Epithelial cell of prostate (primary cell): ENCODE data around the gene PHF1.

ENCODE experiments used
- DNase-seq: peaks from one replicate; pipeline ENCODE4 v3.0.0-alpha.2; 2011; ENCODE audit warnings: low read depth, low spot score
- H3K27ac ChIP-seq: fragments of 450-650 bp; 2 replicates; pipeline ENCODE4 v1.5.1; 2017; ENCODE audit warnings: mild to moderate bottlenecking

PHF1 gene

GRCh38 chr6:33417128-33417902 is 6.5 kb downstream of the PHF1 start:
- DNase-seq, result no peak

GRCh38 chr6:33417903-33418689 is 7.3 kb downstream of the PHF1 start, which contains the start of gene CUTA:
CUTA (minus strand) TSS chr6:33418107; CDS start chr6:33418000, 107 bp downstream.
- peak within 1 kb of the TSS; percentile 90 for H3K27ac ChIP-seq
- peak; percentile 100 for DNase-seq

More at GRCh38 chr6:33417128-33417902, 6.5 kb downstream of the PHF1 start:
- peak overlapping the region; percentile 90 for H3K27ac ChIP-seq

GRCh38 chr6:33418690-33419291 is 8.0 kb downstream of the PHF1 start:
- peak overlapping the region; percentile 90 for H3K27ac ChIP-seq
- DNase-seq, result no peak

GRCh38 chr6:33419580-33420490 is 9.0 kb downstream of the PHF1 start, which contains the start of gene SYNGAP1:
SYNGAP1 (plus strand) TSS chr6:33420065; CDS start chr6:33420265, 200 bp downstream.
- DNase-seq, result no peak
- peak within 1 kb of the TSS; percentile 90 for H3K27ac ChIP-seq

- DNase-seq, result no peak
- no peak overlapping the region for H3K27ac ChIP-seq
These were observed 9.9 kb downstream of the PHF1 start for GRCh38 chr6:33420491-33421343.

GRCh38 chr6:33421344-33421643 is 10.5 kb downstream of the PHF1 start:
- no peak for DNase-seq
- H3K27ac ChIP-seq, result no peak overlapping the region

- H3K27ac ChIP-seq, result no peak overlapping the region
- no peak for DNase-seq
These were observed 13.0 kb downstream of the PHF1 start for GRCh38 chr6:33423777-33424176.

GRCh38 chr6:33424855-33425667 is 14.2 kb downstream of the PHF1 start:
- DNase-seq, result no peak
- peak overlapping the region; percentile 93 for H3K27ac ChIP-seq

GRCh38 chr6:33425668-33426577 is 15.1 kb downstream of the PHF1 start:
- peak overlapping the region; percentile 93 for H3K27ac ChIP-seq
- DNase-seq, result peak; percentile 16

GRCh38 chr6:33426590-33427511 is 16.0 kb downstream of the PHF1 start:
- peak overlapping the region; percentile 93 for H3K27ac ChIP-seq
- no peak for DNase-seq

- H3K27ac ChIP-seq, result peak overlapping the region; percentile 69
- DNase-seq, result no peak
These were observed 16.9 kb downstream of the PHF1 start for GRCh38 chr6:33427585-33428223.

GRCh38 chr6:33428224-33428965 is 17.6 kb downstream of the PHF1 start:
- DNase-seq, result no peak
- H3K27ac ChIP-seq, result peak overlapping the region; percentile 69

GRCh38 chr6:33428966-33429749 is 18.3 kb downstream of the PHF1 start:
- DNase-seq, result no peak
- H3K27ac ChIP-seq, result peak overlapping the region; percentile 69

GRCh38 chr6:33429750-33430052 is 18.9 kb downstream of the PHF1 start:
- peak overlapping the region; percentile 69 for H3K27ac ChIP-seq
- no peak for DNase-seq
